Gastrocnemius medialis (tissue), 4 donors: ENCODE data around the gene ST8SIA1.

Experiments used
- CTCF ChIP-seq, 5 experiments: fragments of 450-650 bp in 3 of 5; fragments of 200-600 bp in 2 of 5; sonication (generic) in 2 of 5; IDR thresholded peaks in 4 of 5; conservative IDR thresholded peaks in 1 of 5; 1 replicate in 4 of 5; 2 replicates in 1 of 5; pipeline ENCODE4 v1.5.1; 2016 to 2019; ENCODE audit warnings: antibody characterized with exemption in 5 of 5, mild to moderate bottlenecking in 3 of 5, moderate library complexity in 3 of 5
- POLR2A ChIP-seq, 2 donors: fragments of 450-650 bp; IDR thresholded peaks; one replicate each; pipeline ENCODE4 v1.6.1; 2017; ENCODE audit warnings: antibody characterized with exemption in 2 of 2, mild to moderate bottlenecking in 2 of 2, moderate library complexity in 2 of 2

GRCh38 chr12:22271023-22271422 is 63.5 kb downstream of the ST8SIA1 start:
- TF ChIP-seq POLR2A (IDR thresholded peaks at IDR 0.05), result no peak
- TF ChIP-seq CTCF (IDR thresholded peaks at IDR 0.05 in 4 of 5, conservative IDR thresholded peaks at IDR 0.05 in 1 of 5), result no peak
